Suprapubic skin (tissue), 3 donors: ENCODE results near the gene CAMSAP1.

ENCODE experiments used
- CTCF ChIP-seq, 2 donors: fragments of 200-600 bp in 1 of 2; fragments of 450-650 bp in 1 of 2; sonication (generic) in 1 of 2; IDR thresholded peaks; one replicate each; pipeline ENCODE4 v1.5.1; 2016 to 2019; ENCODE audit warnings: antibody characterized with exemption in 2 of 2, mild to moderate bottlenecking in 1 of 2, moderate library complexity in 1 of 2
- POLR2AphosphoS5 ChIP-seq, 3 donors: sonication (generic); formaldehyde crosslinking; IDR thresholded peaks; one replicate each; pipeline ENCODE4 v1.6.1; 2017; ENCODE audit warnings: antibody characterized with exemption in 3 of 3

DNA sequence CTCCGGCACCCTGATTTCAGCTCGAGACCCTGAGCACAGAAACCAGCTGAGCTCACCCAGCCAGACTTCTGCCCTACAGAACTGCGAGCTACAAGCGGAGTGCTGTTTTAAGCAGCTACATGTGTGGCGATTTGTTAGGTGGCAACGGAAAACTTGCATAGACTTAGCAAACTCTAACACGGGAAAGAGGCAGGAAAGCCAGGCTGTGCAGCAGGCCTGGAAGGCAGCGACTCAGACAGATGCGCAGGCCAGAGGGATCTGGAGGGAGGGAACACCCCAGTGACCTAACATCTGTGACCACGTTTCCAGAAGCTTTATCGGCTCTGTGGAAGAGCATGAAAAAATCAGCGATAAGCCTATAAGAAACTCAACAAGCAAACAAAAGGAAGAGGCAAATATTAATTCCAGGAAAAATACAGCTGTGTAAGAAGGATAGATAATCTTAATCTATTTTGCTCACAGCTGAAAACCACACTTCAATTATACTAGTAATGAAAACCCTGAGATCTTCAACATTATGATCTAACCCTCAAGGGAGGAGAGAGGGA lies 42.9 kb upstream of the CAMSAP1 start:
- TF ChIP-seq CTCF (IDR thresholded peaks at IDR 0.05) (no peak), POLR2AphosphoS5 (IDR thresholded peaks at IDR 0.05) (no peak)
